Hypothalamus (tissue), 51 donors: ENCODE results near the gene KMT2C.
A peak's percentile ranks its signal among the peaks of the same experiment; 100 is the strongest.
"Not testable (repeated sequence)": the region's sequence is repeated elsewhere in the genome, so short reads cannot be mapped to it uniquely, and the experiment has no call there.

Source experiments
- DNase-seq, 51 donors: peaks; one replicate each; lab custom pipeline; 2025; lab: John Stamatoyannopoulos, UW

Gene KMT2C

DNA sequence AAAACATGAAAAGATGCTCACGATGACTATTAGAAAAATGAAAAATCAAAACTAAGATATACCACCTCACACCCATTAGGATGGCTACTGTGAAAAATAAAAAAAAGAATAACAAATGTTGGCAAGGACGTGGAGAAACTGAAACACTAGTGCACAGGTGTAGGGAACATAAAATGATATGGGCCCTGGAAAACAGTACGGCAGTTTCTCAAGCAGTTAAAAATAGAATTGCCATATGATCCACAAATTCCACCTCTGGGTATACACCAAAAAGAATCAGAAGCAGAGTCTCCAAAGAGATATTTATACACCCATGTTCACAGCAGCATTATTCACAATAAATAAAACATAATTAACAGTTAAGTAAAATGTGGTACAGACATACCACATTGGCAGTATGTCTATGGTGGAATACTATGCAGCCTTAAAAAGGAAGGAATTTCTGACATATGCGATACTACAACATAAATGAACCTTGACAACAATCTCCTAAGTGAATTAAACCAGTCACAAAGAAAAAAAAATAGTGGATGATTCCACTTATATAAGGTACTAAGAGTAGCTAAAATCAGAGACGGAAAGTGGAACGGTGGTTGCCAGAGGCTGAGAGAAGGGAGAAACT, 69.7 kb downstream of the KMT2C start:
- DNase-seq, result no peak

- no peak for DNase-seq
Observed at GRCh38 chr7:152363798-152364197, 72.0 kb downstream of the KMT2C start.

DNA sequence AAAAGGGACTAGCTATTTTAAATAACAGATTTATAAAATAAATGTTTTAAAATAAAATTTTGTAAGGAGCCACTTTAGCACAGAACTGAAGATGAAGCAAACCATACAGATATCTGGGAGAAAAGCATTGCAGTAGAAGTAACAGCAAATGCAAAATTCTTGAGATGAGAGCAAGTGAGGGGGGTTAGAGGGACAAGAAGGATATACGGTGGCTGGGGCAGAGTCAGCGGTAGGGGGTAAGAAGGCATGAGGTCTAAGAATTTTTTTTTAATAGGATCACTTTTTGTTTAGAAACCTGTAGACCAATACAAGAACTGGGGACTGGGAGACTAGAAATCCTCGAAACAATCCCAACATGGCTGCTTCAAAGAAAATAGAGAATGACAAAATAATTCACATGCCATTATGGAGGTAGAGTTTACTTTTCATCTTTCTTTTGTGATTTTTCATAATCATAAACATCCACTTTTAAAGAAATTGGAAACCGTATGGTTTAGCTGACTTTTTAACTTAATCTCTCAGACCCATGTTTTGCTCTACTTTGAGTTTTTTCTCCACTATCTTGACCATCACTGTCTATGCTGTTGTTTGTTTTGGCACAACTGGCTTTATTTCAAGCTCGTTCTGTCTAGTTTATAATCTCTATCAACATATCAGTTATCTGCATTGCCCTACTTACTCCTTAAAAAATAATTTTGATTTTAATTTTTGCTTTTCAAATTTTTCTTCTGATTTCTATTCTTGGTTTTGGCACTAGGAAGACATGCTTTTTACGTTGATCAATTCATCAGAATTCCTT, 73.5 kb downstream of the KMT2C start:
- DNase-seq, result no peak

- no peak for DNase-seq
Observed at GRCh38 chr7:152355474-152356057, 80.2 kb downstream of the KMT2C start.

DNA sequence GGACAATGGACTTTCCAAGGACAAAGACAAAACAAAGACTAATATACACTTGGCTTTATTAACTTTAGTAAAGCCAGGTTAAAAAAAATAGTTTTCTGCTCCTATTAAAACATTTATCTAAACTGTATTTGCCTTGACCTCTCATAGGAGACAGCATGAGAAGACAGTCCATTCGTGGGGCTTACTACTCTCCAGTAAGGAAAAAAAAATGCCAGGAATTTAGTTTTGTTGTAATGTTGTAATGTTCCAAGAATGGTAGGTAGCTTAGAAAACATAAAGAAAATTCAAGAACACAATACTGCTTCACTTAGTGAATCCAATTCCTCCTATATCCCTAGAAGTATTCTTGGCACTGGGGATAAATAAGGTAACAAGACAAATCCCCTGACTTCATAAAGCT, 81.7 kb downstream of the KMT2C start:
- DNase-seq, result no peak

- not testable (repeated sequence) for DNase-seq
Observed at GRCh38 chr7:152353281-152353680, 82.5 kb downstream of the KMT2C start.

GRCh38 chr7:152351747-152352146, 84.1 kb downstream of the KMT2C start:
- DNase-seq, result not testable (repeated sequence)

- DNase-seq, result no peak
Observed at GRCh38 chr7:152351168-152351567, 84.6 kb downstream of the KMT2C start.

- DNase-seq, result no peak
Observed at GRCh38 chr7:152347888-152348287, 87.9 kb downstream of the KMT2C start.

DNA sequence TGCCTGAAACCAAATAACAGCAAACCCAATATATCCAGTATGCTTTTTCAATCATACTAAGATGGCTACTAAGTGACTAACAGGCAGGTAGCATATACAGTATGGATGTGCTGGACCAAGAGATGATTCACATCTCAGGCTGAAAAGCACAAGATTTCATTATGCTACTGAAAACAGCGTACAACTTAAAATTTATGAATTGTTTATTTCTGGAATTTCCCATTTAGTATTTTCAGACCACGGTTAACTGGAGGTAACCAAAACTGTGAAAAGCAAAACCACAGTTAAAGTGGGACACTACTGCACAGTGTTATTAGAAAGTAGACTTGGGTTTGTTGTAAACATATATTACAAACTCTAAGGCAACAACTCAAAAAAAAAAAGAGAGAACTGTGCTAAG, 91.5 kb downstream of the KMT2C start:
- DNase-seq, result no peak

- no peak for DNase-seq
Observed at GRCh38 chr7:152342796-152343195, 93.0 kb downstream of the KMT2C start.

- no peak for DNase-seq
Observed at GRCh38 chr7:152341914-152342236, 93.9 kb downstream of the KMT2C start.

GRCh38 chr7:152341039-152341913, 94.5 kb downstream of the KMT2C start:
- DNase-seq, result peak in 12 of 51 donors; percentile 1 to 43 (median 16)

GRCh38 chr7:152340161-152340560, 95.6 kb downstream of the KMT2C start:
- no peak for DNase-seq

- DNase-seq, result no peak
Observed at GRCh38 chr7:152338561-152338960, 97.2 kb downstream of the KMT2C start.

GRCh38 chr7:152336754-152337368, 98.9 kb downstream of the KMT2C start:
- DNase-seq, result peak in 5 of 51 donors; percentile 3 to 20 (median 7)

GRCh38 chr7:152335900-152336571, 99.8 kb downstream of the KMT2C start:
- DNase-seq, result peak in 1 of 51 donors; percentile 4

GRCh38 chr7:152333134-152333533, 102.7 kb downstream of the KMT2C start:
- no peak for DNase-seq

GRCh38 chr7:152330827-152331226, 105.0 kb downstream of the KMT2C start:
- no peak for DNase-seq

DNA sequence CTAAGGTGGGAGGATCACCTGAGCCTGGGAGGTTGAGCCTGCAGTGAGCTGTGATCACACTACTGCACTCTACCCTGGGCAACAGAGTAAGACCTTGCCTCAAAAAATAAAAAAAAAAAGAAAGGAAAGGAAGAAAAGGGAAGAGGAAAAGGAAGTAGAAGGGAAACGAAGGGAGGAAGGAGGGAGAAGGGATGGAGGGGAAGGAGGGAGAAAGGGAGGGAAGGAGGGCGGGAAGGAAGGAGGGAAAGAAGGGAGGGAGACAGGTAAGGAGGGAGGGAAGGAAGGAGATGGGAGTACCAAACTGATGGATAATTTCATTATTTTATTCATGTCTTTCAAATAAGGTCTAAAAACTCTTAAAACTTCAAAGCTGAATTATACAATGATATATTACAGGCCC, 106.3 kb downstream of the KMT2C start:
- no peak for DNase-seq
